Measurements from ENCODE around the gene PCOLCE2. TPM values are rescaled to one million over a fixed set of nuclear protein-coding genes. Genes with fewer than 3 reads are reported as not detected.
A peak's percentile ranks its signal among the peaks of the same experiment; 100 is the strongest.

PCOLCE2 gene
- total RNA-seq, 1 experiment from 2014 or later: 13.5 TPM

DNA sequence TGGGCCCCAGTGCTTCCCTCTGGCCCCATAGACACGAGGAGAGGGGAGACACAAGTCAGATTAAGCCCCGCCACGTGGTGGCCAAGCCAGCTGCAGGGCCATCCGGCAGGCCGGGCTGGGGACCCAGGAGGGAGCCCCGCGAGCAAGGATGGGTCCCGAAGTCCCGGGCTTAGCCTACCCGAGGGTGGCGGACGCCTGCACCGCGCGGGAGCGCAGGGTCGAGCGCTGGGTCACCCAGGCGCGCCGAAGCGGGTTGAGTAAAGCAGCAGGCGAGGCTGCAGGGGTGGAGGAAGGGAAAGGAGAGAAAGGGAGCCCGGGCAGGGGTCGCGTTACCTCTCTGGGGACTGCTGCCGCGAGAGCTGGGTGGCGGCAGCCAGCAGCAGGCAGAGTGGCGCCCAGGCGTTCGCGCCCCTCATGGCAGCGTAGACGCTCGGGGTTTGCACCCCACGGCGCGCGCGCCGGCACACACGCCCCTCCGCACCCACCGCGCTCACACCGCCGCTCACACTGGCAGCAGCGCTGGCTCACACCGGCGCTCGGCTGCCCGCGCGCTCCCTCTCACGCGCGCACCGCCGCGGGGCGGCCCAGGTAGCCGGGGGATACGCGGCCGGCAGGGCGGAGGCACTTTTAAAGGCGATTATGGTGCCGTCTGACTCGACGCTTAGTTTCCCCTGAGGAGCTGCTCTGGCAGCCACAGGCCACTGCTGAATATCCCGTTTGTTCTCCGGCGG is at the start of gene PCOLCE2 (continued):
- TF ChIP-seq MXD4 (CRISPR knock-in tag; IDR thresholded peaks at IDR 0.05; ENCODE audit: borderline replicate concordance) (no peak), E2F4 (CRISPR knock-in tag; IDR thresholded peaks at IDR 0.05; ENCODE audit: borderline replicate concordance, low read depth) (peak; percentile 67; the same call in 1 of the 2 replicates), NFE2L1 (CRISPR knock-in tag; IDR thresholded peaks at IDR 0.05) (peak; percentile 49; the same call in 1 of the 2 replicates), ZNF671 (CRISPR knock-in tag; IDR thresholded peaks at IDR 0.05) (no peak), CBFB (CRISPR knock-in tag; IDR thresholded peaks at IDR 0.05; ENCODE audit: low read depth) (no peak), USF1 (CRISPR knock-in tag; IDR thresholded peaks at IDR 0.05) (peak; percentile 36; the same call in 1 of the 2 replicates), ELF4 (CRISPR knock-in tag; IDR thresholded peaks at IDR 0.05; ENCODE audit: low read depth) (0 out of 2 replicates have a peak, but pooled peaks have one; percentile 31), SMAD3 (CRISPR knock-in tag; IDR thresholded peaks at IDR 0.05; ENCODE audit: borderline replicate concordance) (peak; percentile 48; the same call in 1 of the 2 replicates), ATF3 (CRISPR knock-in tag; conservative IDR thresholded peaks at IDR 0.05) (0 out of 2 replicates have a peak, but pooled peaks have one; percentile 46), ARID4B (CRISPR knock-in tag; IDR thresholded peaks at IDR 0.05; ENCODE audit: borderline replicate concordance) (peak; percentile 75), KAT7 (CRISPR knock-in tag; IDR thresholded peaks at IDR 0.05; ENCODE audit: borderline replicate concordance) (peak; percentile 81; the same call in 1 of the 2 replicates)
- TF ChIP-seq, protein P1, sequence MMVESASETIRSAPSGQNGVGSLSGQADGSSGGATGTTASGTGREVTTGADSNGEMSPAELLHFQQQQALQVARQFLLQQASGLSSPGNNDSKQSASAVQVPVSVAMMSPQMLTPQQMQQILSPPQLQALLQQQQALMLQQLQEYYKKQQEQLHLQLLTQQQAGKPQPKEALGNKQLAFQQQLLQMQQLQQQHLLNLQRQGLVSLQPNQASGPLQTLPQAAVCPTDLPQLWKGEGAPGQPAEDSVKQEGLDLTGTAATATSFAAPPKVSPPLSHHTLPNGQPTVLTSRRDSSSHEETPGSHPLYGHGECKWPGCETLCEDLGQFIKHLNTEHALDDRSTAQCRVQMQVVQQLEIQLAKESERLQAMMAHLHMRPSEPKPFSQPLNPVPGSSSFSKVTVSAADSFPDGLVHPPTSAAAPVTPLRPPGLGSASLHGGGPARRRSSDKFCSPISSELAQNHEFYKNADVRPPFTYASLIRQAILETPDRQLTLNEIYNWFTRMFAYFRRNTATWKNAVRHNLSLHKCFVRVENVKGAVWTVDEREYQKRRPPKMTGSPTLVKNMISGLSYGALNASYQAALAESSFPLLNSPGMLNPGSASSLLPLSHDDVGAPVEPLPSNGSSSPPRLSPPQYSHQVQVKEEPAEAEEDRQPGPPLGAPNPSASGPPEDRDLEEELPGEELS (CRISPR knock-in tag; IDR thresholded peaks at IDR 0.05): peak; percentile 58
- TF ChIP-seq, protein P2, sequence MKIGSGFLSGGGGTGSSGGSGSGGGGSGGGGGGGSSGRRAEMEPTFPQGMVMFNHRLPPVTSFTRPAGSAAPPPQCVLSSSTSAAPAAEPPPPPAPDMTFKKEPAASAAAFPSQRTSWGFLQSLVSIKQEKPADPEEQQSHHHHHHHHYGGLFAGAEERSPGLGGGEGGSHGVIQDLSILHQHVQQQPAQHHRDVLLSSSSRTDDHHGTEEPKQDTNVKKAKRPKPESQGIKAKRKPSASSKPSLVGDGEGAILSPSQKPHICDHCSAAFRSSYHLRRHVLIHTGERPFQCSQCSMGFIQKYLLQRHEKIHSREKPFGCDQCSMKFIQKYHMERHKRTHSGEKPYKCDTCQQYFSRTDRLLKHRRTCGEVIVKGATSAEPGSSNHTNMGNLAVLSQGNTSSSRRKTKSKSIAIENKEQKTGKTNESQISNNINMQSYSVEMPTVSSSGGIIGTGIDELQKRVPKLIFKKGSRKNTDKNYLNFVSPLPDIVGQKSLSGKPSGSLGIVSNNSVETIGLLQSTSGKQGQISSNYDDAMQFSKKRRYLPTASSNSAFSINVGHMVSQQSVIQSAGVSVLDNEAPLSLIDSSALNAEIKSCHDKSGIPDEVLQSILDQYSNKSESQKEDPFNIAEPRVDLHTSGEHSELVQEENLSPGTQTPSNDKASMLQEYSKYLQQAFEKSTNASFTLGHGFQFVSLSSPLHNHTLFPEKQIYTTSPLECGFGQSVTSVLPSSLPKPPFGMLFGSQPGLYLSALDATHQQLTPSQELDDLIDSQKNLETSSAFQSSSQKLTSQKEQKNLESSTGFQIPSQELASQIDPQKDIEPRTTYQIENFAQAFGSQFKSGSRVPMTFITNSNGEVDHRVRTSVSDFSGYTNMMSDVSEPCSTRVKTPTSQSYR (CRISPR knock-in tag; IDR thresholded peaks at IDR 0.05): peak; percentile 66; the same call in 1 of the 2 replicates
